Activated gamma-delta T cell treated with anti-CD3 and anti-CD28 coated beads, Interleukin-2, amount 50 U/mL, for 16 hours (primary cell): ENCODE measurements around the gene HSPB6.
"Not testable (repeated sequence)": the region's sequence is repeated elsewhere in the genome, so short reads cannot be mapped to it uniquely, and the experiment has no call there.

Experiments used
- DNase-seq: peaks from one replicate; pipeline ENCODE4 v3.0.0-alpha.2; 2020; ENCODE audit warnings: low read depth

Gene HSPB6

GRCh38 chr19:35786299-35787160, 29.7 kb upstream of the HSPB6 start:
- no peak for DNase-seq

- no peak for DNase-seq
Observed at GRCh38 chr19:35785339-35785627, 28.5 kb upstream of the HSPB6 start.

- no peak for DNase-seq
Observed at GRCh38 chr19:35784503-35785338, 27.9 kb upstream of the HSPB6 start.

GRCh38 chr19:35783469-35784434, 26.9 kb upstream of the HSPB6 start:
- no peak for DNase-seq

- no peak for DNase-seq
Observed at GRCh38 chr19:35782589-35782988, 25.8 kb upstream of the HSPB6 start.

GRCh38 chr19:35781650-35782049, 24.8 kb upstream of the HSPB6 start:
- no peak for DNase-seq

- DNase-seq: no peak
Observed at GRCh38 chr19:35780717-35781116, 23.9 kb upstream of the HSPB6 start.

- DNase-seq: no peak
Observed at GRCh38 chr19:35780058-35780457, 23.2 kb upstream of the HSPB6 start.

- DNase-seq: no peak
Observed at GRCh38 chr19:35779033-35779432, 22.2 kb upstream of the HSPB6 start.

GRCh38 chr19:35777961-35778360, 21.1 kb upstream of the HSPB6 start:
- DNase-seq: no peak

GRCh38 chr19:35777086-35777841, 20.4 kb upstream of the HSPB6 start:
- no peak for DNase-seq

GRCh38 chr19:35776102-35776788, 19.4 kb upstream of the HSPB6 start:
- DNase-seq: no peak

- peak; percentile 96 for DNase-seq
Observed at GRCh38 chr19:35775298-35776101, 18.7 kb upstream of the HSPB6 start, which contains the start of gene ARHGAP33. Gene ARHGAP33 (plus strand): TSS chr19:35775564. CDS start chr19:35775659, 95 bp downstream.

GRCh38 chr19:35775046-35775297, 18.1 kb upstream of the HSPB6 start:
- DNase-seq: no peak

- no peak for DNase-seq
Observed at GRCh38 chr19:35774274-35775045, 17.6 kb upstream of the HSPB6 start.

- no peak for DNase-seq
Observed at GRCh38 chr19:35773020-35773806, 16.4 kb upstream of the HSPB6 start.

GRCh38 chr19:35772362-35772761, 15.5 kb upstream of the HSPB6 start:
- DNase-seq: not testable (repeated sequence)

GRCh38 chr19:35768082-35768421, 11.2 kb upstream of the HSPB6 start:
- DNase-seq: no peak
